ENCODE data around the gene TEX10.

DNA sequence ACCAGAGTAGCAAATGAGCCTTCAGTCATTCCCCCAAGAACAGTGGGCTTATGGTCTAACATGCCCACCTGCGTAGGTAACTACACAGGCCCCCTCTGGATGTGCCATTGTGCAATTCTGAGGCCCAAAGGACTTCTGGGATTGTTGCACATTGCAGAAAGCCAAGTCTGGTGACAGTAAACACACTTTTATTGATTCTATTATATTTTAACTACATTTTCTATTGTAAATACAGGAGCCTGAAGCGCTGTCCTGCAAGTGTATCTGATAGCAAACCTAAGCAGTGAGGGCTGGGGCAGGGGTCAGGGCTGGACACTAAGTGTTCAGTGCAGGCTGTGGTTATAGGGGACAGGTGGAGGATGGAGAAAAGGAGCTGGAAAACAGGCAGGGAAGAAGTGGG lies 57.5 kb downstream of the TEX10 start:
- TF ChIP-seq, protein P1, sequence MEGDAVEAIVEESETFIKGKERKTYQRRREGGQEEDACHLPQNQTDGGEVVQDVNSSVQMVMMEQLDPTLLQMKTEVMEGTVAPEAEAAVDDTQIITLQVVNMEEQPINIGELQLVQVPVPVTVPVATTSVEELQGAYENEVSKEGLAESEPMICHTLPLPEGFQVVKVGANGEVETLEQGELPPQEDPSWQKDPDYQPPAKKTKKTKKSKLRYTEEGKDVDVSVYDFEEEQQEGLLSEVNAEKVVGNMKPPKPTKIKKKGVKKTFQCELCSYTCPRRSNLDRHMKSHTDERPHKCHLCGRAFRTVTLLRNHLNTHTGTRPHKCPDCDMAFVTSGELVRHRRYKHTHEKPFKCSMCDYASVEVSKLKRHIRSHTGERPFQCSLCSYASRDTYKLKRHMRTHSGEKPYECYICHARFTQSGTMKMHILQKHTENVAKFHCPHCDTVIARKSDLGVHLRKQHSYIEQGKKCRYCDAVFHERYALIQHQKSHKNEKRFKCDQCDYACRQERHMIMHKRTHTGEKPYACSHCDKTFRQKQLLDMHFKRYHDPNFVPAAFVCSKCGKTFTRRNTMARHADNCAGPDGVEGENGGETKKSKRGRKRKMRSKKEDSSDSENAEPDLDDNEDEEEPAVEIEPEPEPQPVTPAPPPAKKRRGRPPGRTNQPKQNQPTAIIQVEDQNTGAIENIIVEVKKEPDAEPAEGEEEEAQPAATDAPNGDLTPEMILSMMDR (IDR thresholded peaks at IDR 0.05): no peak
- TF ChIP-seq, protein P2, sequence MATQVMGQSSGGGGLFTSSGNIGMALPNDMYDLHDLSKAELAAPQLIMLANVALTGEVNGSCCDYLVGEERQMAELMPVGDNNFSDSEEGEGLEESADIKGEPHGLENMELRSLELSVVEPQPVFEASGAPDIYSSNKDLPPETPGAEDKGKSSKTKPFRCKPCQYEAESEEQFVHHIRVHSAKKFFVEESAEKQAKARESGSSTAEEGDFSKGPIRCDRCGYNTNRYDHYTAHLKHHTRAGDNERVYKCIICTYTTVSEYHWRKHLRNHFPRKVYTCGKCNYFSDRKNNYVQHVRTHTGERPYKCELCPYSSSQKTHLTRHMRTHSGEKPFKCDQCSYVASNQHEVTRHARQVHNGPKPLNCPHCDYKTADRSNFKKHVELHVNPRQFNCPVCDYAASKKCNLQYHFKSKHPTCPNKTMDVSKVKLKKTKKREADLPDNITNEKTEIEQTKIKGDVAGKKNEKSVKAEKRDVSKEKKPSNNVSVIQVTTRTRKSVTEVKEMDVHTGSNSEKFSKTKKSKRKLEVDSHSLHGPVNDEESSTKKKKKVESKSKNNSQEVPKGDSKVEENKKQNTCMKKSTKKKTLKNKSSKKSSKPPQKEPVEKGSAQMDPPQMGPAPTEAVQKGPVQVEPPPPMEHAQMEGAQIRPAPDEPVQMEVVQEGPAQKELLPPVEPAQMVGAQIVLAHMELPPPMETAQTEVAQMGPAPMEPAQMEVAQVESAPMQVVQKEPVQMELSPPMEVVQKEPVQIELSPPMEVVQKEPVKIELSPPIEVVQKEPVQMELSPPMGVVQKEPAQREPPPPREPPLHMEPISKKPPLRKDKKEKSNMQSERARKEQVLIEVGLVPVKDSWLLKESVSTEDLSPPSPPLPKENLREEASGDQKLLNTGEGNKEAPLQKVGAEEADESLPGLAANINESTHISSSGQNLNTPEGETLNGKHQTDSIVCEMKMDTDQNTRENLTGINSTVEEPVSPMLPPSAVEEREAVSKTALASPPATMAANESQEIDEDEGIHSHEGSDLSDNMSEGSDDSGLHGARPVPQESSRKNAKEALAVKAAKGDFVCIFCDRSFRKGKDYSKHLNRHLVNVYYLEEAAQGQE (IDR thresholded peaks at IDR 0.05; ENCODE audit: low read depth, low read length): no peak
- no peak for TF ChIP-seq SMC3 (IDR thresholded peaks at IDR 0.05; ENCODE audit: low read depth, low read length)
- TF ChIP-seq, protein P3, sequence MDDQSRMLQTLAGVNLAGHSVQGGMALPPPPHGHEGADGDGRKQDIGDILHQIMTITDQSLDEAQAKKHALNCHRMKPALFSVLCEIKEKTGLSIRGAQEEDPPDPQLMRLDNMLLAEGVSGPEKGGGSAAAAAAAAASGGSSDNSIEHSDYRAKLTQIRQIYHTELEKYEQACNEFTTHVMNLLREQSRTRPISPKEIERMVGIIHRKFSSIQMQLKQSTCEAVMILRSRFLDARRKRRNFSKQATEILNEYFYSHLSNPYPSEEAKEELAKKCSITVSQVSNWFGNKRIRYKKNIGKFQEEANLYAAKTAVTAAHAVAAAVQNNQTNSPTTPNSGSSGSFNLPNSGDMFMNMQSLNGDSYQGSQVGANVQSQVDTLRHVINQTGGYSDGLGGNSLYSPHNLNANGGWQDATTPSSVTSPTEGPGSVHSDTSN (IDR thresholded peaks at IDR 0.05): no peak
- TF ChIP-seq MXI1 (IDR thresholded peaks at IDR 0.05; ENCODE audit: low read depth, low read length): no peak
- TF ChIP-seq EP300 (IDR thresholded peaks at IDR 0.05; ENCODE audit: borderline replicate concordance in 1 of 2, low read depth in 1 of 2, low read length in 1 of 2): no peak
- TF ChIP-seq MEF2A (IDR thresholded peaks at IDR 0.05; ENCODE audit: borderline replicate concordance, low read depth): no peak
- no peak for TF ChIP-seq POLR2AphosphoS5 (IDR thresholded peaks at IDR 0.05; ENCODE audit: low read depth, low read length)
- TF ChIP-seq RFX5 (IDR thresholded peaks at IDR 0.05; ENCODE audit: low read length): no peak
- no peak for TF ChIP-seq TAF1 (IDR thresholded peaks at IDR 0.05; ENCODE audit: borderline replicate concordance, low read depth, low read length)
- TF ChIP-seq CHD2 (IDR thresholded peaks at IDR 0.05; ENCODE audit: low read length, partially characterized antibody): no peak
- TF ChIP-seq GATA2 (CRISPR knock-in tag; IDR thresholded peaks at IDR 0.05): no peak
- no peak for TF ChIP-seq NRF1 (IDR thresholded peaks at IDR 0.05; ENCODE audit: low read depth, low read length)
- TF ChIP-seq, protein P4, sequence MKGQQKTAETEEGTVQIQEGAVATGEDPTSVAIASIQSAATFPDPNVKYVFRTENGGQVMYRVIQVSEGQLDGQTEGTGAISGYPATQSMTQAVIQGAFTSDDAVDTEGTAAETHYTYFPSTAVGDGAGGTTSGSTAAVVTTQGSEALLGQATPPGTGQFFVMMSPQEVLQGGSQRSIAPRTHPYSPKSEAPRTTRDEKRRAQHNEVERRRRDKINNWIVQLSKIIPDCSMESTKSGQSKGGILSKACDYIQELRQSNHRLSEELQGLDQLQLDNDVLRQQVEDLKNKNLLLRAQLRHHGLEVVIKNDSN (IDR thresholded peaks at IDR 0.05; ENCODE audit: borderline replicate concordance, low read depth): no peak
